Liver (tissue), 9 donors: ENCODE results near the gene KAZN. TPM values are rescaled to one million over a fixed set of nuclear protein-coding genes. Genes with fewer than 3 reads are reported as not detected.

Source experiments
- DNase-seq: peaks from one replicate; pipeline ENCODE4 v3.0.0-alpha.2; 2017; ENCODE audit warnings: low spot score
- H3K27ac ChIP-seq, 2 donors: one replicate each; pipeline ENCODE4 v1.7.0; 2013; ENCODE audit warnings: inconsistent platforms in 2 of 2, low read length in 2 of 2, control low read depth in 1 of 2, low read depth in 1 of 2, mild to moderate bottlenecking in 1 of 2
- H3K27me3 ChIP-seq, 4 donors: one replicate each; pipeline versions ENCODE4 v1.6.1 to v1.7.0; 2013; ENCODE audit warnings: low read length in 3 of 4, inconsistent platforms in 1 of 4, mild to moderate bottlenecking in 1 of 4, moderate library complexity in 1 of 4; ENCODE audit not compliant: control insufficient read depth in 4 of 4, insufficient read depth in 4 of 4
- H3K36me3 ChIP-seq, 4 donors: one replicate each; pipeline versions ENCODE4 v1.6.1 to v1.7.0; 2013; ENCODE audit warnings: low read length in 3 of 4, mild to moderate bottlenecking in 3 of 4, low read depth in 1 of 4, moderate library complexity in 1 of 4; ENCODE audit not compliant: control insufficient read depth in 4 of 4, insufficient read depth in 3 of 4
- H3K4me1 ChIP-seq, 4 donors: one replicate each; pipeline versions ENCODE4 v1.6.1 to v1.7.0; 2013; ENCODE audit warnings: low read length in 3 of 4, mild to moderate bottlenecking in 3 of 4, moderate library complexity in 1 of 4; ENCODE audit not compliant: control insufficient read depth in 4 of 4, insufficient read depth in 4 of 4
- H3K4me3 ChIP-seq, 3 donors: one replicate each; pipeline versions ENCODE4 v1.6.1 to v1.7.0; 2013; ENCODE audit warnings: low read length in 3 of 3, control low read depth in 1 of 3, low read depth in 1 of 3, mild to moderate bottlenecking in 1 of 3
- H3K9ac ChIP-seq, 2 donors: one replicate each; pipeline ENCODE4 v1.7.0; 2013; ENCODE audit warnings: low read length in 2 of 2, mild to moderate bottlenecking in 2 of 2, moderate library complexity in 2 of 2, control low read depth in 1 of 2, low read depth in 1 of 2
- H3K9me3 ChIP-seq, 4 donors: one replicate each; pipeline versions ENCODE4 v1.6.1 to v1.7.0; 2013; ENCODE audit warnings: low read length in 3 of 4; ENCODE audit not compliant: control insufficient read depth in 4 of 4
- ATF3 ChIP-seq: IDR thresholded peaks from 2 replicates; pipeline ENCODE4 v1.6.1; 2016; ENCODE audit warnings: antibody characterized with exemption
- CTCF ChIP-seq: fragments of 150-350 bp; IDR thresholded peaks from 2 replicates; pipeline ENCODE4 v1.5.1; 2017; ENCODE audit warnings: improper control_type of control experiment, low read depth, low read length; ENCODE audit not compliant: missing input control
- EGR1 ChIP-seq, 2 donors: IDR thresholded peaks; 2 replicates each; pipeline ENCODE4 v1.6.1; 2016 to 2018; ENCODE audit warnings: antibody characterized with exemption in 2 of 2, low read depth in 2 of 2
- FOXA1 ChIP-seq: IDR thresholded peaks from 2 replicates; pipeline ENCODE4 v1.6.1; 2016; ENCODE audit warnings: antibody characterized with exemption
- FOXA2 ChIP-seq: IDR thresholded peaks from 2 replicates; pipeline ENCODE4 v1.6.1; 2016; ENCODE audit warnings: antibody characterized with exemption
- GABPA ChIP-seq, 2 donors: IDR thresholded peaks in 1 of 2; conservative IDR thresholded peaks in 1 of 2; 2 replicates each; pipeline ENCODE4 v1.6.1; 2016; ENCODE audit warnings: antibody characterized with exemption in 2 of 2, mild to moderate bottlenecking in 1 of 2, moderate library complexity in 1 of 2
- HNF4A ChIP-seq, 2 donors: conservative IDR thresholded peaks; 2 replicates each; pipeline ENCODE4 v1.6.1; 2016; ENCODE audit warnings: antibody characterized with exemption in 2 of 2, mild to moderate bottlenecking in 2 of 2
- JUND ChIP-seq, 2 donors: IDR thresholded peaks; 2 replicates each; pipeline ENCODE4 v1.6.1; 2016; ENCODE audit warnings: antibody characterized with exemption in 2 of 2
- MAX ChIP-seq: IDR thresholded peaks from 2 replicates; pipeline ENCODE4 v1.6.1; 2016; ENCODE audit warnings: antibody characterized with exemption
- NR2F2 ChIP-seq: IDR thresholded peaks from 2 replicates; pipeline ENCODE4 v1.6.1; 2016; ENCODE audit warnings: antibody characterized with exemption
- RAD21 ChIP-seq, 2 donors: IDR thresholded peaks; 2 replicates each; pipeline ENCODE4 v1.6.1; 2016; ENCODE audit warnings: antibody characterized with exemption in 2 of 2, mild to moderate bottlenecking in 2 of 2
- REST ChIP-seq: IDR thresholded peaks from 2 replicates; pipeline ENCODE4 v1.6.1; 2016; ENCODE audit warnings: antibody characterized with exemption, mild to moderate bottlenecking
- RXRA ChIP-seq, 2 donors: IDR thresholded peaks; 2 replicates each; pipeline ENCODE4 v1.6.1; 2017 to 2018; ENCODE audit warnings: antibody characterized with exemption in 2 of 2, mild to moderate bottlenecking in 1 of 2
- SP1 ChIP-seq: IDR thresholded peaks from 2 replicates; pipeline ENCODE4 v1.6.1; 2018; ENCODE audit warnings: antibody characterized with exemption, mild to moderate bottlenecking
- TAF1 ChIP-seq: conservative IDR thresholded peaks from 2 replicates; pipeline ENCODE4 v1.6.1; 2016; ENCODE audit warnings: antibody characterized with exemption, mild to moderate bottlenecking
- YY1 ChIP-seq: IDR thresholded peaks from 2 replicates; pipeline ENCODE4 v1.6.1; 2016; ENCODE audit warnings: antibody characterized with exemption, mild to moderate bottlenecking
- ZBTB33 ChIP-seq: IDR thresholded peaks from 2 replicates; pipeline ENCODE4 v1.6.1; 2016; ENCODE audit warnings: antibody characterized with exemption
- WGBS: extraction: QIAGEN DNeasy Blood & Tissue Kit; methylation state at CpG from one replicate; pipeline ENCODE4 v1.1.7; 2013; 5-methylcytosine and 5-hydroxymethylcytosine counted together
- polyA plus RNA-seq, 2 donors: library from polyadenylated mRNA; stranded (reverse) in 1 of 2; unstranded in 1 of 2; fragments of 200-250 nt in 1 of 2; fragments of >200 nt in 1 of 2; fragmentation: Nextera tagmentation in 1 of 2; extraction: Ambion mirVana in 1 of 2; gene quantifications; one replicate each; pipeline versions ENCODE4 v1.2.1 to v1.2.3, GENCODE V29; 2013 to 2015
- total RNA-seq, 2 donors: library from RNA; depleted of rRNA; stranded (reverse); fragments of >200 nt; gene quantifications; one replicate each; pipeline ENCODE4 v1.2.3, GENCODE V29; 2014
- donor health status: healthy.
- donor health status: healthy.
- donor health status: healthy.
- donor health status: healthy.
- donor health status: healthy.

KAZN gene
- total and polyA plus RNA-seq, 4 donors: 1.9 to 6.9 (median 2.4) TPM

GRCh38 chr1:15151377-15151806 lies 552.9 kb downstream of the KAZN start:
- Histone ChIP-seq H3K4me3 (no peak overlapping the region), H3K27me3 (peaks cover 0 to 8% (median 3%) of the 10 kb centered on the region in 4 donors), H3K36me3 (no peaks in the 10 kb centered on the region), H3K9ac (no peak overlapping the region), H3K9me3 (no peaks in the 10 kb centered on the region), H3K27ac (no peak overlapping the region), H3K4me1 (peaks cover 6 to 33% (median 23%) of the 10 kb centered on the region in 4 donors)
- TF ChIP-seq TAF1: no peak
- TF ChIP-seq REST: no peak
- no peak for TF ChIP-seq ATF3
- TF ChIP-seq FOXA1: no peak
- TF ChIP-seq CTCF: no peak
- no peak for TF ChIP-seq NR2F2
- TF ChIP-seq GABPA (IDR thresholded peaks at IDR 0.05 in 1 of 2, conservative IDR thresholded peaks at IDR 0.05 in 1 of 2): no peak
- TF ChIP-seq RAD21 (IDR thresholded peaks at IDR 0.05): no peak
- no peak for TF ChIP-seq JUND (IDR thresholded peaks at IDR 0.05)
- no peak for DNase-seq
- 52% methylated on average over 5 of the region's 5 CpGs for WGBS

- WGBS: 65% methylated on average over 3 of the region's 3 CpGs
- Histone ChIP-seq H3K4me3 (no peak overlapping the region), H3K27me3 (peaks cover 0 to 8% (median 3%) of the 10 kb centered on the region in 4 donors), H3K27ac (peak overlapping the region; percentile 76 to 85), H3K4me1 (peaks cover 6 to 34% (median 23%) of the 10 kb centered on the region in 4 donors), H3K9me3 (no peaks in the 10 kb centered on the region), H3K36me3 (no peaks in the 10 kb centered on the region), H3K9ac (no peak overlapping the region)
- no peak for DNase-seq
- TF ChIP-seq GABPA (IDR thresholded peaks at IDR 0.05 in 1 of 2, conservative IDR thresholded peaks at IDR 0.05 in 1 of 2) (no peak), YY1 (no peak), HNF4A (conservative IDR thresholded peaks at IDR 0.05) (no peak), ATF3 (no peak), FOXA1 (no peak), NR2F2 (no peak), FOXA2 (no peak), CTCF (no peak), MAX (no peak), RXRA (IDR thresholded peaks at IDR 0.05) (no peak), SP1 (no peak), REST (no peak), ZBTB33 (no peak), EGR1 (IDR thresholded peaks at IDR 0.05; ENCODE audit: low read depth in 2 of 2) (no peak)
These were observed 553.4 kb downstream of the KAZN start for GRCh38 chr1:15151871-15152270.
